ENCODE measurements around the gene SRCIN1. TPM values are rescaled to one million over a fixed set of nuclear protein-coding genes. Genes with fewer than 3 reads are reported as not detected.

Gene SRCIN1
- total RNA-seq, 4 donors from 2014 or later = 0.09 to 1.7 (median 1.3) TPM

Other genes starting within 250 kb of the SRCIN1 start
- gene ARHGAP23, start 177.5 kb downstream of the SRCIN1 start, total RNA-seq = 100 to 1,000 TPM in 2 of 4 donors, 10 to 100 TPM in 2; 75.3 to 180 (median 102) TPM
- gene EPOP, start 69.0 kb upstream of the SRCIN1 start, total RNA-seq = 1 to 10 TPM; 1.8 to 3.2 (median 2.8) TPM
- 10 to 100 TPM; 30.6 to 79.7 (median 35.1) TPM for gene MLLT6, start 99.3 kb upstream of the SRCIN1 start, total RNA-seq
- gene CISD3, start 124.4 kb upstream of the SRCIN1 start, total RNA-seq = 1 to 10 TPM; 4.9 to 8.3 (median 7.8) TPM
- gene PCGF2, start 142.4 kb upstream of the SRCIN1 start, total RNA-seq = 10 to 100 TPM in 1 of 4 donors, 1 to 10 TPM in 3; 2.5 to 11.8 (median 3.4) TPM
- gene PSMB3, start 146.8 kb upstream of the SRCIN1 start, total RNA-seq = 100 to 1,000 TPM; 128 to 177 (median 145) TPM
- gene PIP4K2B, start 193.6 kb upstream of the SRCIN1 start, total RNA-seq = 10 to 100 TPM; 14.4 to 32.6 (median 24.1) TPM
- 10 to 100 TPM in 3 of 4 donors, 1 to 10 TPM in 1; 9.4 to 25.9 (median 16.8) TPM for gene CWC25, start 219.4 kb upstream of the SRCIN1 start, total RNA-seq
- 1,000 to 10,000 TPM in 3 of 4 donors, 100 to 1,000 TPM in 1; 998 to 2,109 (median 1,205) TPM for gene RPL23, start 247.8 kb upstream of the SRCIN1 start, total RNA-seq